ENCODE data around the gene SAMD4A.

The SAMD4A gene

DNA sequence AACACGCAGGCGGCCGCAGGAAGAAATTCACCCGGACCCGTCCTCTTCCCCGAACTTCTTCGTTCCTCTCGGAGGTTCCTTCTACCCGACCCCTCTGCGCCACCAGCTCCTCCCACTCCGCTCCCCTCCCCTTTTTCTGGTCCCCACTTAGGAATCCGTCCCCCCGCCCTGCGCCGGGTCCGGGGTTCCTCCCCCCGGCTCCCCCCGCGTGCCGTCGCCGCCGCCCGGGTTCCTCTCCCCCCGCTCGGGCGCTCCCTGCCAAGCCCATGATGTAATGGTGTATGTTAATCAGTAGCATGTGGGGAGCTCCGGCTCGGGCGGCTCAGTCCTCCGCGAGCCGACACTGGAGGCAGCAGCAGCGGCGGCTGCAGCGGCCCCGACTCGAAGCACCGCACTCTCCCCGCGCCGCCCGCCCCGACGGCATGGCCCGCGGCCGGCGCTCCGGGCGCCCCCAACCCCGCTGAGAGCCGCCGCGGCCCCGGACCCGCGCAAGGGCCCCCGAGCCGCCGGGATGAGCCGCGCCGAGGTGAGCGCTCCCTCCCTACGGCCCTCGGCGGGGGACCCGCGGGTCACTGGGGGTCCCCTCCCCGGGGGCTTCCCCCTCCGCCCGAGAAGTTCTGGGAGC, 1.0 kb upstream of the SAMD4A start:
- FAIRE-seq: no peak

DNA sequence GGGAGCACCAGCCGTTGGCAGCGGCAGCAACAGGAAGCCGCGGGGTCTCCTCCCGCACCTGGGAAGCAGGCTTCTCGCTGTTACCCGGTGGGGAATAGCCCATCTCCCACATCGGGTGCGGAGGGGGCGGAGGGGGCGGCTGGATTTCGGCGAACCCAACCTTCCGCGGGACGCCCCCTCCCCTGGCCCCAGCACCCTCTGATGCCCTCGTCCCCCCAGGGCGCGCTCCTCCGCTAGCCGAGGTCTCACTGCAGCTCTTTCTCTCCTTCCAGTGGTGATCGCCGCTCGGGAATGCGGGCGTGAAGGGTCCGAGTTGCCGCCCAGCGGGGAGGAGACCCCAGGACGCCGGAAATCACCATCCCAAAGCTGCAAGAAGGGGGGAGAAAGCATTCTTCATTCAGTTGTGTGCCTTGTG, 303 bp downstream of the SAMD4A start:
- FAIRE-seq: no peak

DNA sequence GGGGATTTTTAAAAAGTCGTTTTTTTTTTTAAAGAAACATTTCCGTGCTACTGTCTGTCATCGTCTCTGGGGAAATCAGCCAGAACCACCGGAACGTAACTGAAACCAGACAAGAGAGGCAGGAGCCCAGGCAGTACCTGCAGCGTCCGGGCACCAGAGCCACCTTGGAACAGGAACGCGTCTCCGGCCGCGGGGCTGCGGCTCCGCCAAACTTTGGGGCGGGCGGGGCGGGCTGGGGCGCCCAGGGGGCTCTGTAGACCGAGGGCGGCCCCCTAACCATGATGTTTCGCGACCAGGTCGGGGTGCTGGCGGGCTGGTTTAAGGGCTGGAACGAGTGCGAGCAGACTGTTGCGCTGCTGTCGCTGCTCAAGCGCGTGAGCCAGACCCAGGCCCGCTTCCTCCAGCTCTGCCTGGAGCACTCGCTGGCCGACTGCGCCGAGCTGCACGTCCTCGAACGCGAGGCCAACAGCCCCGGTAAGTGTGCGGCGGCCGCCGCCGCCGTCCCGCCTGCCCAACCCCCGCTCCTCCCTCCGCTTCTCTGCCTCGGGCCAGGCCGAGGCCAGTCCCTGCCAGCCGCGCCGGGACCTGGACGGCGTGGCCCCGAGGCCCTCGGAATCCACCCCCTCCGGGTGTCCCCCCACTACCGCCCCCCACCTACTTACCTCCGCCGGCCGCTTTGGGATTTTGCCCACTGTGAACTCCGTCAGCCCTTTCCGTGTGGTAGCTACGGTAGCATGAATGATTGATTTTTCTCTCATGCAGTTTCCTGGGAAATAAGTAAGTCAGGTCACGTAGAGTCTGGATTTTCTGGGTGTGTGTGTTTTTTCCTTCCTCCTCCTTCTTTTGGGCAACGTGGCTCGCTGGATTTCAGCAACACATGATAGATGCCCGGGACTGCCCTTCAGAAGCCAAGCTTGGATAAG, 972 bp downstream of the SAMD4A start:
- FAIRE-seq: peak; percentile 17

DNA sequence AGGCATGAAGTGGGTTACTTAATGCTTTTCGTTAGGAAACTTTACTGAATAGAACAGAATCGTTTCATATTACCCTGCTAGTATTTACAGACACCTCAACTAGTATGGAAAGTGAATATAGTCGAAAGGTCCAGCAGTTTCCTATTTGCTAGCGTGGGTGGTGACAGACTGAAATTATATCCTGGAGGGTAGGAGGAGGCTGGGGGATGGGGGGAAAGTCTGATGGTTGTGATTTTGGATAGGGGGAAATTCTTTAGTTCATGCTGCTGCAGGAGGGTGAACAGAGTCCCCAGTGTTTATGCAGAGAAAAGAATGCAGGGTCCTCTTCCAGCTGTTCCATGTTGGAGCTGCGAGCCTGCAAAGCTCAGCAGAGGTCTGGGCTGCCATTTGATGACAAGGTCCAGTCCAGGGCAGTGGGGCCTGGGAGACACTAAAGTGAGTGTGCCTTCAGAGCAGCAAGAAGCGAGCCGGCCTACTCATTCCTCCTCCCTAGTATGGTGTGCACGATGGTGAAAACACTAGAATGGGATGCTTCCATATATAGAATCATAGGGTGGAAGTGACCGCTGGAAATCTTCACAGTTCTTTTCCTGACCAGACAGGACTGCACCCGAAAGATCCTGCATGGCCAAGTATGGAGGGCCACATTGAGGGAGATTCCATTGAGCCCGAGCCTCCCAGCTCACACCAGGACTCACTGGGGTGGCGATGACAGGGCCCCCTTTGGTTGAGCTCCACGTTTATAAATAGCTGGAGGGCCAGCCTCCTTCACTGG, 2.1 kb downstream of the SAMD4A start:
- no peak for FAIRE-seq

DNA sequence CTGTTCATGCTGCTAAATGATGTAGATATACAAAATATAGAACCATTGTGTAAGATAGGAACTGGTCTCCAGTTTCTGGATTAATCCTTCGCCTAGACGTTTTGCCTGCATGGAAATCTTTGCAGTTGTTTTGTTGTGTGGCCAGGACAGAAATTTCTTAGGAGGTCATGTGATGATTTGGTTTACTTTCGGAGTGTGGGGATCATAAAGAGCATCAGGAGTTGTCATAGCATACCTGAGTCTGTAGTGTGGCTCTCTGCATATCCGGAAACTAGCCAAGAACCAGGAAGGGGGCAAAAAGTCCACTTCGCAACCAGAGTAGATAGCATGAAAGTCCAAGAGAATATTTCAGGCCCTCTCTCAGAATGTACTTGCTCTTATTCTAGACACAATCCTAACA, 3.1 kb downstream of the SAMD4A start:
- FAIRE-seq: no peak

DNA sequence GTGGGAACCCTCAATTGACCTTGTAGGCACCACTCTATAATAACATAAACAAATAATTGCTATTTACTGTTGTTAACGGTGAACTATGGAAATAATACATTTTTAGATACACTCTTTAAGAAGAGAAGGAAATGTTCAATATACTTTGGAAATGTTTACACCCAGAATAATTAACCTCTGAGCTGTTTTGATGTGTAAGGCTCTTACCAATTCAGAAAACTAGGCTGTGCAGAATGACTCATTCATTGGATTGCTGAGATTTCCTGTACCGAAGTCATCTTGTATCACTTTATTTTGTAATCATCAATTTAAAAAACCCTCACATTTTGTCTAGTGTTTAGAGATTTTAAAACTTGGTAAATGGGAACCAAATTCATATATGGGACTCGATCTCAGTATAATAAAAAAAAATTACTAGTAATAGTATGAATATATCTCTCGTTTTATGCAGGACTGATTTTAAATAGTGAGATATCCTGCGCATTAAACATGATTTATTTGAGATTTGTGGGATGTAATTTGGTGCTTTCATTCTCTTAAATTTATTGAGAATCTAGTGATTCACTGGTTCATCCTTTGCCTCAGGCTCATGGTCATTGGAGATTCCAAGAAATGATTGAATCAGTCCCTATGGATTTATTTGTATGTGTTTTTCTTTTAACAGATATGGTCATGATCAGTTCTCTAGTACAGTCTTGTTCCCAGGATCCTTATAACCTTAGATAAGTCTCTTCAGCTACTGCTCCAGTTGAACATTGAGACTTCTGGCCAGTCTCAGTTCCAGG, 3.9 kb downstream of the SAMD4A start:
- FAIRE-seq: peak; percentile 53

DNA sequence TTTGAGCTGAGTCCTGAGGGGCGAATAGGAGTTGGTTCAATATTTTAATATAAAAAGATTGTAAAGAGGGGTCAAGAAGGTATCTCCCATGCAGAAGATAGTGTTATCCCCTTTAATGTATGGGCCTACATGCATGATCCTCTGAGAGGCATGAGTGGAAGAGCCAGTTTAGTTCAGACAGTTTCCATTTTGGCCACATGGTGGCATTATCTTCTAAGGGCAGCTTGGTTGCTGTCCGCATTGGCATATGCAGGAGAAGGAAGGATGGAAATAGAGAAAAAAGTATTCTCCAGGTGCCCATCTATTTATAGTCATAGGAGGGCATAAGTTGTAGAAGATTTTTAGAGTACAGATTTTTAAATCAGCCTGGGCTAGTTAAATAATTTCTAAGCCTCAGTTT, 5.4 kb downstream of the SAMD4A start:
- no peak for FAIRE-seq

DNA sequence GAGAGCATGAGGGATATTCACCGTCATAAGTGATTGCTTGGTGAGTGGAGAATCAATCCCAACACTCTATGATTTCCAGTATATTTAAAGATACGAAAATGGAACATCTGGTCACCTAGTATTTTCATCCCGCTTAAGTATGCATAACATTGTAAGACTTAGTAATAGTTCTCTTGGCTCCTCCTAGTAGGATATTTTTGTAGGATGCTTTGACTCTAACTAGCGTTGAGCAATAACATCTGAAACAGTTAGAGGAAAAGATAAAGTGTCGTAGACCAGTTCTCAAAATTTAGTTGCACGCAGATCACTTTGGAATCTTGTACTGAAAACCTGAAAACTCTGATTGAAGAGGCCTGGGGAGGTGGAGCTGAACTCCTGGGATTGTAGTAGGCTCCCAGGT, 7.6 kb downstream of the SAMD4A start:
- no peak for FAIRE-seq

DNA sequence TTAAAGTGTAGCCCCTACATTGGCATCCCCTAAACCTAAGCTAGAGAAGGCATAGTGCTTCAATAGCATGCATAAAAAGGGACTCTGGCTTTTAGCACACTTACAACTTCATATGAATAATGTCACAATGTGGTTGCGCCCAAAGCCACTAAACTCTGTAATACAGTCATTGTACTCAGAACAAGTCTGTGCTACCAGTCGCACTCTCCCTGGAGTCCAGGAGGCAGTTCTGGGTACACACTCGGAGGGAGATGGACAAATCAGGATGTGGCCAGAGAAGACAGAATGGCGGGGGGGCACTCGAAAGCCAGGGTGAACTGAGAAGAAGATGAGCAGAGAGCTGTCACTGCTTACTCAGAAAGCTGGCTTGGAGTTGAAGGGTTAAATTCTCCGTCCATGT, 10.6 kb downstream of the SAMD4A start:
- no peak for FAIRE-seq

DNA sequence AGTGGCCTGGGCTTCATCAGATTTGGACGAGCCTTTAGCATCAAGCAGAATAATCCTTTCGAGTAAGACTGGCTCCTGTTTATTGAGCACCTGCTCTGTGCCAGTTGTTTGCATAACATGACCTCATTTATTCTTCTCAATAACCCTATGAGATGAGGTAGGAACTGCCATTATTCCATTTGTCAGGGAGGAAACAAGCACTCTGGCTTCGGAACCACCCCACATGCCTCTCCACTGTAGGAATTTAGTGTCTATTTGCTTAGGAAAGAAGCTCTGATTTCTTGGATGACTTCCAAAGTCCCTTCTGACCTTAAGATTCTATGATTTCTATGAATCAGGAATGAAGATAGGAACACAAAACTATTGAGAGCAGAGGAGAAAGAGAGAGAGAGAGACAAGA, 11.0 kb downstream of the SAMD4A start:
- FAIRE-seq: no peak

DNA sequence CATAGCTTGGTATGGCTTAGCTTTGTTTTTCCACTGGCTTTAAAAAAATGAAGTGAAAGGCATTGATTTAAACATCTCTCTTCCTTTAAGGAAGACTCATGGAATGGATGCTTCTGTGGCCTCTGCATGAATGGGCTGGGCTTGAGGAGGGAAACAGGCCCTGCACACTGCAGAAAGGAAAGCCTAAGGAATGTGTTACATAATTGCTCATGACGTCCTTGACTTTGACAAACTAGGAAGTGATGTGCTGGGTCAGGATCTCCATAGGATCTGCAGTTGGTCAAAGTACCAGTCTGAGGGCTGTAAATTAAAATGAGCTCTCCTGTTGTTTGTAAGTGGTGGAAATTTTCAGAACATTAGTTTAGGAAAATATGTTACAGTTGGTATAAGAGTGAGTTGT, 12.7 kb downstream of the SAMD4A start:
- FAIRE-seq: no peak

DNA sequence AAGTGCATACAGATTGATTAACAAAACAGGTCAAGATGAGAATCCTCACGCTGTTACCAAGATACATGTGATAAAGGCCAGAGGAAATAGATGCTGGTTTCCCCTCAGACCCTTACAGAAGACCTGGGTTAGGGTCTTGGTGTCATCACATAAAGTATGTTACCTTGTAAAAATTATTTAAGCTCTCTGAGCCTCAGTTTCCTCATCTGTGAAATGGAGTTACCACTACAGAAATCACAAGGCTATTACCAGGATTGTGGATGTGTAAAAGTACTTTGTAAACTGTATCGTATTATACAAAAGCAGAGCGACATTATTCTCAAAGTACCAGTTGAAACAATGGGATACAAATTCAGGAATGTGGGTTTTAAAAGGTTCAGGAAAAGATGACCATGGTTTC, 14.0 kb downstream of the SAMD4A start:
- FAIRE-seq: no peak

DNA sequence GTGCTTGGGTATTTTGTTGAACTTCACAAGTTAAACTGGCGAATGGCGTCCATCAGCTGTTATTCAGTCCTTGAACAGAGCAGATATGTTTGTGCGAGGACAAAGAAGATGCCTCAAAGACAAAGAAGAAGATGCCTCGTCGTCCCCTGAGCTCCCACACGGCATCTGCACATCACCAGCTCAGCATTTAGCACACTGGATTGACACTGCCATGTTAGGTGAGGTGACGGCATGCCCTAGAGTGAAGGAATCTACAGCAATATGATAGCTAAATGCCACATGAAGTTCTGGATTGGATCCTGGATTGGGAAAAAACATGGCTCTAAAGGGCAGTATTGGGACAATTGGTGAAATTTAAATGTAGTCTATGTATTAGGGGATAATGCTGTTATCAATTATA, 15.4 kb downstream of the SAMD4A start:
- FAIRE-seq: no peak

DNA sequence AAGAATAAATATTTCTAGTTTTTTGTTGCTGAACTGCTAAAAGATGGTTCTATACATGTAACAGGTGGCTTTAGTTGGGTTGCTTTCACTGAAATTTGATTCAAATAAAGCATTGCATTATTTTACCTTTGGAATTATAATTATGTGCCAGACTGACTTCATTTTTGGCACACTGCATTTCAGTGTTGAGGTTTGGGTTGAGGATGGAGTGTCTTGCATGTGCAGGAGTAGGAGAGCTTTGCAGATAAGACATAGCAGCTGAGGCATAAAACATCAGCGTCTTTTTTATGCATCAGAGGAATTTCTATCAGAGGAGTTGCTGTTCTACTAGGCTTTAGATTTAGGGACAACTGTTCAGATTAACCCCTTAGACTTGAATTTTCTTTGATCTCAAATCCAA, 17.2 kb downstream of the SAMD4A start:
- no peak for FAIRE-seq

DNA sequence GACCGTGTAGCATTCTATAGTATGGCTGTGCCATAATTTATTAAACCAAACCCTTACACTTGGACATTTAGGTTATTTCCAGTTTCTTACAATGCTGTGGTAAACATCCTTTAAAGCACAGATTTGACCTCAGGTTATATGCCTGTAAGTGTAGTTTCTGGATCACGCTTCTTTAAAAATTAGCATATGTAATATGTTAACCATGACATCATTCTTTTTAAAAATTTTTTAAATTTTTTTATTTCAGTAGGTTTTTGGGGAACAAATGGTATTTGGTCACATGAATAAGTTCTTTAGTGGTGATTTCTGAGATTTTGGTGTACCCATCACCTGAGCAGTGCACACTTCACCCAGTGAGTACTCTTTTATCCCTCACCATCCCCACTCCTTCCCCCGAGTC, 18.3 kb downstream of the SAMD4A start:
- no peak for FAIRE-seq

DNA sequence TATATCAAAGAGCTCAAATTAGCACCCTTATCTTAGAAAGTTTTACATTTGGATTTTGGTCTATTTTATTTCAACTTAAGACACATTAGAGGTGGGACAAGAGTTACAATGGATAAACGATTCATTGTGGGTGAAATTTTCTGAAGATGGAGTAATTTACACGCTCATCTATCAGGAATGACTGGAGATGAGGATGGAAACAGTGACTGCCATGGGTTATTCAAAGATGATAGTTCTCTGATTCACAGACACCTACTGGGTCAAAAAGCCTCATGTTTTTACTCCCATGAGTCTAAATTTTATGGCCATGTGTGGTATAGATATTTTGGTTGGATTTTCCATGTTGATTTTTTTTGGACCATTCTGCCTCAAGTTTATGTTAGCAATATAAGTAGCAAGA, 22.1 kb downstream of the SAMD4A start:
- no peak for FAIRE-seq

DNA sequence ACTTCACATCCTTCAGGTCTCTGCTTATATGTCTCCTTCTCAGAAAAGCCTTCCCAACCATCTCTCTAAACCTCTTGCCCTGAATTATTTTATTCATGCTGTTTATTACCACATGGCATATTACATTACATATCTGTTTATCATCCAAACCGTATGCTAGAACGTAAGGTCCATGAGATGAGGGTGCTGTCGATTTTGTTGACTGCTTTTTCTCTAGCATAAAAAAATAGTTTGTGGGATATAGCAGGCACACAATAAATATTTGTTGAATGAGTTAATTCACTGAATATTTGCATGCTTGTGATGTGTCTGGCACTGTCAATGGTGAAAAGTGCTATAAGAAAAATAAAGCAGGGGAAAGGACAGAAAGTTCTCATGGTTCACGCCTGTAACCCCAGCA, 22.9 kb downstream of the SAMD4A start:
- FAIRE-seq: no peak

DNA sequence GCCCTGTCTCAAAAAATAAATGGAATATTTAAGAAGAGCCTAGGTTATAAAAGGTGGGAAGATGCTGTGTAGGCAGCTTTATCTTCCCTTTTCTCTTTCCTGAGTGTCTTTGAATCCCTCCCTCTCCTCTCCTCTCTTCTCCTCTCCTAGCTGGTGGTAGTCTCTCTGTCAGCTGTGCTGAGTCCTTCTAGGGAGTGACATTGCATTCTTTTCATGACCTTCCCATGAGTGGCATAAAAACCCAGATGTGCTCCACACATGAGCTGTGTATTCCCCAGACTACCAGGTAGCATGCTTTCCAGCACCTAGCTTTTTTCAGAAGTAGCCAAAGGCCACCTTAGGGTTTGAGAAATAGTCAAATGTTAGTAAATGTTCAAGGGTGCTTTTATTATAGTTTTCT, 23.6 kb downstream of the SAMD4A start:
- FAIRE-seq: no peak

DNA sequence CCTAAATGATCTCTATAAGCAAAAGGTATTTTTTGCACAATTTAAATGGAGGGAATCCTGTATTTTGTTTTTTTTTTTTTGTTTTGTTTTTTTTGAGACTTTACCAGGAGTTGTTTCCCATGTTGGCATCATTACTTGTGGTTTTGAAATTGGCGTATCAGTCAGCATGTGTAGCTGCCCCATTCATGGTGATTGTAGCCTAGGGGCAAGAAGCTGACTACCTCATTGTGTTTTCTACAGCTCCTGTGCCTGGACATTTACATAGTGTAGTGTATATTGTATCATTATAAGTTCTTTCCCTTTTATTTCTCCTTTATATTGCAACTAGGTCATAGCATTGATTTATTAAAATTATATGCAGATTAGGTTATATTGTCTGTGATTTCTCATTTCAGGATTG, 24.5 kb downstream of the SAMD4A start:
- no peak for FAIRE-seq

DNA sequence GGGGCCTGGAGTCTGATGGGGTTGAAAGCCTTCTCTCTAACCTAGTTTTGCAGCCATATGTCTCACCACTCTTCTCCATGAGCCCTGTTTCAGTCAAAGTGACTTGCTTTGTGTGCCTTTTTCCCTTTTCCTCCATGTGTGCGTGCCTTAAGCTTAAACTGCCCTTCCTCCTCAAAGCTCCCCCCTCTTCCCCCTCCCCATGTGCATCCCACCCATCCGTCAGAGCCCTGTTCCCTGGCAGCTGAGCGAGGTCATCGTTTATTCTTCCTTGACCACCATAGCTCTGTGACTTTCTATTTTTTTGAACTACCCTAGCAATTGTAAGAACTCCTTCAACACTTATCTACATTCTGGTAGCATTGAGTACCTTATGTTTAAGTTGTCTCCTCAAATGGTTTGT, 24.9 kb downstream of the SAMD4A start:
- no peak for FAIRE-seq

DNA sequence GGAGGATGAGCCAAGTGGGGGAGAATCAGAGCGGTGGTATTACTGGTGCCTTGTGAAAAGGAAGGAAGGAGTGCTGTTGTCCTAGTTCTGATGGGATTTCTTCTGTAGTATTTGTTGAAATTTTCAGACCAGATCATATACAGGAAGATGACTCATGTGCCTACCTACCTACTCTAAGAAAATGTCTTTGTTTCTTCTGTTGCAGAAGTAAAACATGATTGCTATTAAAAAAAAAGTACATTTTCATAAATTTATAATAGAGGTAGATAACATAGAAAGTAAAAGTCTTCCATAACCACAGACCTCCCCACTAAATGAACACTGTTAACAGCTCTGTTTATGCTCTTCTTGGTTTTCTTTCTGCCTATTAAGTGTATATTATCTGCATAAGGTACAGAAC, 26.9 kb downstream of the SAMD4A start:
- no peak for FAIRE-seq

DNA sequence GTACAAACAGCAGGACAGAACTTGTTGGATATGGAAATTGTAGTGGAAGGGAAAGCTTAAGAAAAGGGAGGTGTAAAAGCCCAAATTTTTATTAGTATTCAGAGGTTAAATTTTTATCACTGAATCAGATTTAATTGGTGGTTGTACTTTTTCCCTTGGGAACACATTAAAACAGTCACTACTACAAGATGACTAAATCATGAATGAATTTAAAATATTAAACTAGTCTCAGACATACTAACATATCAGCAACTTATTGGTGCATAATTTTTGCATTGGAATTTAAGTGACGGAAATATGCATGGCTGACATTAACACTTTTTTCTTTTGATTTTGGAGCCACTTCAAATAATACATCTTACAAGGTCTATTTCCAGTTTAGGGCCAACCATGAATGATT, 27.6 kb downstream of the SAMD4A start:
- no peak for FAIRE-seq
